ENCODE results near the gene ZNF619. TPM values are rescaled to one million over a fixed set of nuclear protein-coding genes. Genes with fewer than 3 reads are reported as not detected.

ZNF619 gene
- total and polyA plus RNA-seq, 2 of the 13 experiments (the other 11 are each of a cell fraction or from before 2014, with no cell fraction given), result 0.83 to 5.2 TPM

- 0 out of 2 replicates have a peak, but pooled peaks have one; percentile 53 for TF ChIP-seq RNF219 (CRISPR knock-in tag; IDR thresholded peaks at IDR 0.05)
- no peak for TF ChIP-seq ZNF556 (CRISPR knock-in tag; IDR thresholded peaks at IDR 0.05; ENCODE audit: borderline replicate concordance)
- 0 out of 2 replicates have a peak, but pooled peaks have one; percentile 14 for TF ChIP-seq NR2F6 (IDR thresholded peaks at IDR 0.05)
- TF ChIP-seq NR2F6 (CRISPR knock-in tag; IDR thresholded peaks at IDR 0.05), result no peak; the same call in 1 of the 2 replicates
- TF ChIP-seq SUZ12 (IDR thresholded peaks at IDR 0.05; ENCODE audit: low read depth, low read length), result no peak
- no peak for TF ChIP-seq ZNF510 (CRISPR knock-in tag; IDR thresholded peaks at IDR 0.05; ENCODE audit: low read depth)
- TF ChIP-seq ISL2 (CRISPR knock-in tag; IDR thresholded peaks at IDR 0.05), result peak; percentile 25; the same call in 1 of the 2 replicates
- TF ChIP-seq CC2D1A (CRISPR knock-in tag; IDR thresholded peaks at IDR 0.05), result 0 out of 2 replicates have a peak, but pooled peaks have one; percentile 40
- TF ChIP-seq SOX6 (IDR thresholded peaks at IDR 0.05), result no peak
- TF ChIP-seq SOX6 (CRISPR knock-in tag; IDR thresholded peaks at IDR 0.05), result peak; percentile 55; the same call in 1 of the 2 replicates
- TF ChIP-seq SATB2 (CRISPR knock-in tag; IDR thresholded peaks at IDR 0.05), result no peak
- peak; percentile 21; the same call in 1 of the 2 replicates for TF ChIP-seq ZNF160 (CRISPR knock-in tag; IDR thresholded peaks at IDR 0.05)
- TF ChIP-seq UBTF (CRISPR knock-in tag; IDR thresholded peaks at IDR 0.05), result peak; percentile 50; the same call in 1 of the 2 replicates
- TF ChIP-seq, protein P1, sequence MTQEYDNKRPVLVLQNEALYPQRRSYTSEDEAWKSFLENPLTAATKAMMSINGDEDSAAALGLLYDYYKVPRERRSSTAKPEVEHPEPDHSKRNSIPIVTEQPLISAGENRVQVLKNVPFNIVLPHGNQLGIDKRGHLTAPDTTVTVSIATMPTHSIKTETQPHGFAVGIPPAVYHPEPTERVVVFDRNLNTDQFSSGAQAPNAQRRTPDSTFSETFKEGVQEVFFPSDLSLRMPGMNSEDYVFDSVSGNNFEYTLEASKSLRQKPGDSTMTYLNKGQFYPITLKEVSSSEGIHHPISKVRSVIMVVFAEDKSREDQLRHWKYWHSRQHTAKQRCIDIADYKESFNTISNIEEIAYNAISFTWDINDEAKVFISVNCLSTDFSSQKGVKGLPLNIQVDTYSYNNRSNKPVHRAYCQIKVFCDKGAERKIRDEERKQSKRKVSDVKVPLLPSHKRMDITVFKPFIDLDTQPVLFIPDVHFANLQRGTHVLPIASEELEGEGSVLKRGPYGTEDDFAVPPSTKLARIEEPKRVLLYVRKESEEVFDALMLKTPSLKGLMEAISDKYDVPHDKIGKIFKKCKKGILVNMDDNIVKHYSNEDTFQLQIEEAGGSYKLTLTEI (CRISPR knock-in tag; conservative IDR thresholded peaks at IDR 0.05), result no peak
- TF ChIP-seq GATAD2A (CRISPR knock-in tag; IDR thresholded peaks at IDR 0.05), result peak; percentile 32; the same call in 1 of the 2 replicates
- TF ChIP-seq SIN3A (IDR thresholded peaks at IDR 0.05; ENCODE audit: borderline replicate concordance, low read depth, low read length), result peak; percentile 51; the same call in 1 of the 2 replicates
- 0 out of 2 replicates have a peak, but pooled peaks have one; percentile 80 for TF ChIP-seq SNAI1 (CRISPR knock-in tag; IDR thresholded peaks at IDR 0.05; ENCODE audit: borderline replicate concordance)
- no peak for TF ChIP-seq CHCHD3 (CRISPR knock-in tag; IDR thresholded peaks at IDR 0.05)
- 0 out of 2 replicates have a peak, but pooled peaks have one; percentile 5 for TF ChIP-seq ZFP36L2 (CRISPR knock-in tag; IDR thresholded peaks at IDR 0.05)
- no peak for TF ChIP-seq NR1H2 (CRISPR knock-in tag; IDR thresholded peaks at IDR 0.05; ENCODE audit: borderline replicate concordance, low read depth)
- peak; percentile 87 for TF ChIP-seq JUN (CRISPR knock-in tag; IDR thresholded peaks at IDR 0.05)
- TF ChIP-seq, protein P2, sequence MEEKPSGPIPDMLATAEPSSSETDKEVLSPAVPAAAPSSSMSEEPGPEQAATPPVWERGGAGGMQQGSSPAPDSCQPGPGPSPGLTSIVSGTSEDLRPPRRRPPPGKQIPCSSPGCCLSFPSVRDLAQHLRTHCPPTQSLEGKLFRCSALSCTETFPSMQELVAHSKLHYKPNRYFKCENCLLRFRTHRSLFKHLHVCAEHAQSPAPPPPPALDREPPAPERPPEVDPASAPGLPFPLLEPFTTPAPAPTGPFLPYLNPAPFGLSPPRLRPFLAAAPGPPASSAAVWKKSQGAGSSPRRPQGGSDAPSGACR (CRISPR knock-in tag; IDR thresholded peaks at IDR 0.05), result 0 out of 2 replicates have a peak, but pooled peaks have one; percentile 27
- TF ChIP-seq FOXK1 (CRISPR knock-in tag; IDR thresholded peaks at IDR 0.05; ENCODE audit: borderline replicate concordance, low read depth), result peak; percentile 88; the same call in 1 of the 2 replicates
- peak; percentile 57; the same call in 1 of the 2 replicates for TF ChIP-seq KMT2A (CRISPR knock-in tag; IDR thresholded peaks at IDR 0.05)
These were observed 23.8 kb upstream of the ZNF619 start (continued) for GRCh38 chr3:40452876-40453730.

All from HepG2 (cell line).